Activated T-helper 9 cell treated with anti-CD3 and anti-CD28 coated beads, Interleukin-2, amount 50 U/mL, for 16 hours (primary cell): Measurements from ENCODE around the gene GM2A.
A peak's percentile ranks its signal among the peaks of the same experiment; 100 is the strongest.

Experiments used
- DNase-seq: peaks from one replicate; pipeline ENCODE4 v3.0.0-alpha.2; 2020; ENCODE audit warnings: low read depth

The GM2A gene

DNA sequence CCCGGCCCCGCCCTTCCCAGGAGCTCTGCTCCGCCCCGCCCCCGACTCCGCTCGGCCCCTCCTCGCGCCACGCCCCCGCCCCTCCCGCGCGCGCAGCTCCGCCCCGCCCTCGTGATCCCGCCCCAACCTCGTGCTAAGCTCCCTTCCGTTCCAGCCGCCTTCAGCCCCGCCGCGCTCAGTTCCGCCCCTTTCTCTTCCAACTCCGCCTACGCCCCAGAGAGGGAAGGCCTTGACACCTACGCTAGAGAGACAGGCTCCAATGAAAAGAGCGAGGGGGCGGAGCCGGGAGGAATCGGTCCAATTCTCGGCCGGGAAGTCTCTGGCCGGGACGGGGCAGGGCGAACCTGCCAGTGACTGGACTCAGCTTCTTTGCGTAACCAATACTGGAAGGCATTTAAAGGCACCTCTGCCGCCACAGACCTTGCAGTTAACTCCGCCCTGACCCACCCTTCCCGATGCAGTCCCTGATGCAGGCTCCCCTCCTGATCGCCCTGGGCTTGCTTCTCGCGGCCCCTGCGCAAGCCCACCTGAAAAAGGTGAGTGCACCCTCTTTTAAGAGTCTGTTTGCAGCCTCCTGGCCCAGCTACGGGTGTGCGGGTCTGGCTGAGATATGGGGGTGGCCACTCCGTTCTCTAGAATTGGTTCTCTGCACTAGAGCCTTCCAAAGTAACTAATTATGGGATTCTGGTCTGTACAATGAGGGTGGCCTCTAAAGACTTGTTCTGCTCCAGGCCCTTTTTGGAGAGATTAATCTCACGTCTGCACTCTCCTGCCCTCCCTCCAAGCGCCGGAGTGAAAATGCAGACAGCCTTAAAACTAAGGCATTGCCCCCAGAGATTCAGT, at the start of gene GM2A:
Gene GM2A, plus strand, starts transcription at position 424 of the 843 bp plus-strand sequence. Its CDS starts 32 bp downstream, at position 456.
- DNase-seq: peak; percentile 98

DNA sequence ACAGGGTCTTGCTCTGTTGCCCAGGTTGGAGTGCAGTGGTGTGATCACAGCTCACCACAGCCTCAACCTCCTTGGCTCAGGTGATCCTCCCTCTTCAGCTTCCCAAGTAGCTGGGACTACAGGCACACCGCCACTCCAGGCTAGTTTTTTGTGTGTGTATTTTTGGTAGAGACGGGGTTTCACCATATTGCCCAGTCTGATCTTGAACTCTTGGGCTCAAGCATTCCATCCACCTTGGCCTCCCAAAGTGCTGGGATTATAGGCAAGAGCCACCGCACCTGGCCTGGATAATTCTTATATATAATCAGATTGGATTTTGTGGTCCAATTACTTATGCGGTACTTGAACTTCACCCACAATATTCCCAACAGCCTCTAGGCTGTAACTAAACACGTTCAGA, 48.9 kb upstream of the GM2A start:
- no peak for DNase-seq

DNA sequence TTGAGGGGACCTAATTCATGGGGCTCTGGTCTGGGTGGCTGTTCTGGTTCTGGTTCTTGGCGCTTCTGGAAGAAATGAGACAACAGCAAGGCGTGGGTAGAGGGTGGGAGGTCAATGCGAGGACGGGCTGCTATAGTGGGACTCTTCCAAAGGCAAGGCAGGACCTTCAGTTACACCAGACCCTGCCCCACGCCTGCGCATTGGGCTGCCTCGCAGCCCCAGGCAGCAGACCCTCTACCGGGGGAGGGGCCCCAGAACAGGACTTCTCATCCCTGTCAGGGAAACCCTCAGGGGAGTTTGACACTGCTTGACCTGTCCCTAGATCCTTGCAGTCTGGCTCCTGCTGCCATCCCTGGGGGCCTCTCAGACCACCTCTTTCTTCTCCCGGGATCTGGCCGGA, 47.6 kb upstream of the GM2A start:
- DNase-seq: no peak

DNA sequence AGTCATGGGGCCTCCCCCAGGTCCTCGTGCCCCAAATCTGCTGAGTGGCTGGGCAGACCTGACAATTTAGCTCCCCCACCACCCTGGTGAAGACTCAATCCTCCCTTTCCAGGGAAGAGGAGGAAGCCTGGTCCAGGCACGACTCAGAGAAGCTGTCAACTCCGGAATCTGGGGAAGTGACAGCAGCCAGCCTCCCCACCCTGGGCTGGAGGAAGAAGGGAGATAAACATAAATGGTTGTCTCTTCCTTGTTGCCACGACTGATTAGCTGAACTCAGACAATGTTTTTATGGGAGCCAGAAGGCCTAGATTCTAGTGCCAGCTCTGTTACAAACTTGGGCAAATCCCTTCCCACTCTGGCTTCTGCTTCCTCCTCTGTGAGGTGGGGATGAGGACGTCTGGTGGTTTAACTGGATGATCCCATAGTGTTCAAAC, 44.5 kb upstream of the GM2A start:
- no peak for DNase-seq

DNA sequence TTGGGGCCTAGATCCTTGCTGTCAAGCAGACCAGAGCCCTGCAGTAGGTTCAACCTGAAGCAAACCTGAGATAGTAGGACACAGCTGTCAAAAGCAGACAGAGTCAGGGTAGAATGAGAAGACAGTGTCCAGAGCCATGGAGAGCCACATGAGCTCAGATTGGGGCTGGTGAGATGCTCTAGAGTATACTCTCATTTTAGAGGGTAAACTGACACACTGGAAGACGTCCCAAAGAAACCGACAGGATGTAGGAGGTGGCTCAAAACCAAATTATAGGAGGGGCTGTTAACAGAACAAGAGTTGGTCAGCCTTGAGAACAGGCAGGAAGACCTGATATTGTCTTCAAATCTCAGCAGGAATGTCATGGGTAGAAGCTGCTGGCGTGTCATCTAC, 40.6 kb upstream of the GM2A start:
- DNase-seq: no peak

DNA sequence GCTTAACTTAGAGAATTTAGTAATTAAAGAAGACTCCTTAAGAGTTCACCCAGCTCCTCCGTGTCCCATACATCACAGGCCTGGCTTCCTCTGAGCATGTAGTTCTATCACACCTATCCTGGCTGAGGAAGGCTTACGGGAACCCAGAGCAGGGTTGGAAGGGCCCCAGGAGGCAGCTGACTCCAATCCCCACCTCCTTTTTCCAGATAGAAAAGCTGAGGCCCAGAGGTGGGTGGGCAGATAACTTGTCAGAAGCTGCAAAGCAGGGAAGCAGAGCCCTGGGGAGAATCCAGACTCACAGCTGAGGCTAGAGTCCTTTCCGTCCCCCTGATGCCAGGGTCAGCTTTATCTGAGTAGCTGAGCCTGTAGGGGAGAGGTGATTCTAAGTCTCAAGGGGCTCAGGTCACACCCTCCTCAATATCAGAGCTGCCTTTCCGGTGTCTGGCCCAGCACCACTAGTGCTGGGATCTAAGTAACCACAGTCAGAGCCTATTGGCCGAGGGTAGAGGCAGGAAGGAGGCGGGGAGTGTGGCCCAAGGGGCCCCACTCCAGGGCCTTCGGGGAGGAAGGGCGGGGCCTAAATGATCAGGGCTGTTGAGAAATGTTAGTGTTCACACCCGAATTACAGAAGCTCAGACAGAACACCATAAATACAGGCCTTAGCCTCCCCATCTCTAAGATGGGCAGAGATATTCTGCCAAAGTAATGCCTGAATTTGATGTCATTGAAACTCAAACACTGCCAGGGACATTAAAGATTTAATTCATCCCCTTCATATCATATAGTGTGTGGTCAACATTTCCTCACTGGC, 39.0 kb upstream of the GM2A start:
- DNase-seq: peak; percentile 69

DNA sequence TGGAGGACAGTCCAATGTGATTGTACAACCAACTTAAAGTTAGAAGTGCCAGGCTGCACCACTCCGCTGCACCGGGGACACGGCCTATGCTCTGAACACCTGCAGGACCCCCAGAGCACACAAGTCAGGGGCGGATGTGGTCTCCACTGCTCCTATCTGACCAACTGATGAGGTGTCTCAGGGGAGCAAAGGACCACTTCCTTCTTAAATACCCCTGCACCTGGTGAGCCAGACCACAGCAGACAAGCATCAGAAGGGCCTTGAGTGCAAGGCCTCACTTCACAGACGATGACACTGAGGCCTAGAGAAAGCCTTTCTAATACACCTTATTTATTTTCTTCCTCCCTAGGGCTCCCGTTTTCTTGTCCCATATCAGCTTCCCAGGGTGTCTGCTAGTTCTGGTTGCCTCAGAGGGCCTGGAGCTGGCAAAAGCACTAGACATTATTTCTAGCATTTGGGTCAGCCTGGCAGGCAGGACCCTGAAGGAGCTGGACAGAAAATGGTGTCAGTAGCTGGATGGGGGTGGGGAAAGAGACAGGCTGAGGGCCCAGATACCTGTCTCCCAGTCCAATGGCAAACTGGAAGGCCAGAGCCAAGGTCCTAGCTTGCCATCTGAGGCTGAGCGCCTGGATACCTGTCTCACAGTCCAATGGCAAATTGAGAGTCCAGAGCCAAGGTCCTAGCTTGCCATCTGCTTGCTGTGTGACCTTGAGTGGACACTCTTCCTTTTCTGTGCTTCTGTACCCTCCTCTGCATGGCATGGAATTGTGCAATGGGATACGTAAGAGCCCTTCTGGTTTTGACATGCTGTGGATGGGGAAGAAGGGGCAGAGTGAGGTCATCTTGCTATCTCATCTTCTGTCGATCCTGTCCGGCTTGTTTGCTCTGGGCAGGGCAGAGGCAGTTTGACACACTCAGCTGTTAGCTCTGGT, 38.1 kb upstream of the GM2A start:
- DNase-seq: no peak

DNA sequence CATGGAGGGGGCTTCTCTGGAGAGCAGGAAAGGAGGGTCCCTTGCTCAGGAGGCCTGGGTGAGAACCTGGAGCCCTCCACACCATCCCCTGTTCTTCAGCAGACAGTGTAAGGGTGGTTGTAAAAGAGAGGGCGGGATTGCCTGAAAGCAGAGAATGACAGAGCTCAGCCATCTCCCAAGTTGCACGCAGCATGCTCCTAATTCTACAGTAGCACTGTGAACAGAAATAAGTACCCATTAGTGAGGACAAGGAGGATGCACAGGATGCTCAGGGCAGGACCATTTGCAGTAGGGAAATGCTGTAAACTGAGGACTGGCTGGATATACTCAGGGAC, 37.5 kb upstream of the GM2A start:
- DNase-seq: no peak

DNA sequence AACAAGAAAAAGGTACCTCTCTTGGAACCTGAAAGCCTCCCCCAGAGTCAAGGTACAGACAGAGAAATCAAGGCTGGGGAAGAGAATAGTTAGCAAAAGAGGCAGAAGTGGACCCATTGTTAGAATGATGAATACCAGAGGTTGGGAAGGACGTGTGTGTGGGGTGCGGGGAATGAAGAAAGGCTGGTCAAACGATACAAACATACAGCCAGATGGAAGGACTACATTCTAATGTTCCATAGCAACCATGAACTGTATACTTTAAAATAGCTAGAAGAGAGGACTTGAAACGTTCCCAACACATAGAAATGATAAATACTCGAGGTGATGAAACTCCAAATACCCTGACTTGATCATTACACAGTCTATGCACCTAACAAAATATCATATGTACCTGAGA, 36.2 kb upstream of the GM2A start:
- DNase-seq: no peak

DNA sequence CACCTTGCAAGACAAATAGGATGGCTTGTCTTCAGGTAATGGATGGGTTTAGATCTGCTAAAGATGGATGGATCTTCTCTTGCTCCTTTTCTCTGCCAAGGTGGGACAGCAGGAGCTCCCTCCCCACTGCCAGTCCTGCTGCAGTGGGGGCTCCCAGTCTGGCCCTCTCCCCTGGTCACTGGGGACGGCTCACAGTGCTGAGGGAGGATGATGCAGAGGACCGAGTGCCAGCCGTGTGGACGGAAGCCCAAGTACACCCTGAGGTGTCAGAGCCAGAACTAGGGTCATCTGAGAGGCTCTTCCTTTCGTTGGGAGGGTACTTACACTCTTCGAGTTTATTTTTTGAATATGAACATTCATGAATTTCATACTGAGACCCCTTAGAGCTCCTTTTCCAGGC, 34.8 kb upstream of the GM2A start:
- DNase-seq: no peak

DNA sequence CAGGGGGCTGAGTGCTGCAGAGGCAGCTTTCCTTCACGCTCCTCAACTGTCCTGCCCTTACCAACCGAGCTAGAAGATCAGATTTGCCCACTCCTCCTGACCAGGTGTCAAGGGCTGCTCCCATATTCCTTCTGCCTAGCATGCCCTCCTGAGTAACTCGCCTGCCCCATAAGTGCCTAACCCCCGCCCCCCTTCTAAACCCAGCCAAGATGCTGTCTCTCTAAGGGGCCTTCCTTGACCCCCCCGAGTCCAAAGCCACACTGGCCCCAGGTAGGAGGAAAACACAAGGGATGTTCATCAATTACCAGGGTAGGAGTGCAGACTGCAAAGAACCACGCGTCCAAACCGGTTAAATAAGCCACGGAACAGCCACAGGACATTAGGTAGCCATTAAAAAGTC, 33.8 kb upstream of the GM2A start:
- DNase-seq: no peak

DNA sequence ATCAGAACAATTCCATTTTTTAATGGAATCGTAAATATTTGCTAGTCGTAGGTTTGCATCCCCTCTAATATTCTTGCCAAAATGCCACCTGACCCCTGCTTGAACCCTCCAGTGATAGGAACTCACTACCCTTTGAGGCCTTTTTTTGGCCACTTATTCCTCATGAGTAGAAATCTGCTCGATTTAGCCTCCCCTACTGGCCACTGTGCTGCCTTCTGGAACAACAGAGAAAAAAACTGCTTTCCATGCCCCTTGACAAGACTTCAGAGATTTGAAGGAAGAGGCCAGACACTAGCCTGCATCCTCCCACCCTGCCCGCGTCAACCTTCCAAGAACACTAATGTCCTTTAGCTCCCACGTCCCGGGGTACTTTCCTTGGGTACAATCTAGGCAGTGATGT, 33.2 kb upstream of the GM2A start:
- no peak for DNase-seq

DNA sequence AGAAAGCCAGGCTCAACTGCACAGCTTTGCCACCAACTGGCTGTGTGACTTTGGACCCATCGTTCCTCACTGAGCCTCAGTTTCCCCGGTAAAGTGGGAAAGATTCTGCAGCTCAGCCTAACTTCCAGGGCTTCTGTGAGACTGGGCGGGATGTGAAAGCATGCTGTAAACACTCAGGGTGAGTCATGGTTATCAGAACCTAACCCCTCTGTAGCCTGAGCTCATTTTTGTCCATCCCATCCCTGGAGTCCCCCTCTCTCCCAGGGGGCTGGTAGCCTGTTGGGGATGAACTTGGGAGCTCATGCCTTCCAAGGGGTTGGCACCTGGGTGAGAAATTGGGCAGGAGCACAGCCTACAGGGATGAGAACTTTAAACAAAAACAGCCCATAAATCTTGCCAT, 31.4 kb upstream of the GM2A start:
- no peak for DNase-seq

DNA sequence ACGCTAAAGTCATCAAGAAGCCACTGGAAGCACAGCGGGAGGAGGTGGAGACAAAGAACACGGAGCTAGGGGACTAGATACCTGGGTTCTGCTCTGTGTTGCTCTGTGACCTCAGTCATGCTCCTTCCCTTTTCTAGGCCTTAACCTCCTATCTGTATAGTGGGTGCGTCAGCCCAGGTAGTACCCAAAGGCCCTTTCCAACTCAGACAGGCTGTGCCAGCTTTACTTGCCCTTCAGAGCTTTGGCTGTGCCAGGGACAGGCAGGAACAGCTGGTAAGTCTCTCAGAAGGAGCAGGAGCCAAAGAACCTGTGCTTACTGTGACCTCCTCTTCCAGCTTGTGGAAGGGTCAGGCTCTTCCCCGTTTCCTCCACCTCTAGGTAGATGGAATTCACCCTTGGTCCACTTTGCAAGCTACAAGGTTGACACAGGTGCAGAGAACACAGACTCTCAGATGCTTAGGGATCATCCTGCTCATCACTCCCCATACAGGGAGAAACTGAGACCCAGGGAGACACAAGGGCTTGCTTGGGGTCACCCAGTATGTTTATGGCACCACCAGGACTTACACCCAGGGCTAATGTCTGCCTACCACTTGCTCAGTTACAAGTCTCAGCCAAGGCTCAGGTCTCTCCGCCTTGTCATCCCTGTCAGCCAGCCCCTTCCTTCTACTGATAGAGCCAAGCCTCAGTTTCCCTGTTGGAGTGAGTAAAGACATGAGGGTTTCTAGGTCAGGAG, 30.8 kb upstream of the GM2A start:
- DNase-seq: no peak

DNA sequence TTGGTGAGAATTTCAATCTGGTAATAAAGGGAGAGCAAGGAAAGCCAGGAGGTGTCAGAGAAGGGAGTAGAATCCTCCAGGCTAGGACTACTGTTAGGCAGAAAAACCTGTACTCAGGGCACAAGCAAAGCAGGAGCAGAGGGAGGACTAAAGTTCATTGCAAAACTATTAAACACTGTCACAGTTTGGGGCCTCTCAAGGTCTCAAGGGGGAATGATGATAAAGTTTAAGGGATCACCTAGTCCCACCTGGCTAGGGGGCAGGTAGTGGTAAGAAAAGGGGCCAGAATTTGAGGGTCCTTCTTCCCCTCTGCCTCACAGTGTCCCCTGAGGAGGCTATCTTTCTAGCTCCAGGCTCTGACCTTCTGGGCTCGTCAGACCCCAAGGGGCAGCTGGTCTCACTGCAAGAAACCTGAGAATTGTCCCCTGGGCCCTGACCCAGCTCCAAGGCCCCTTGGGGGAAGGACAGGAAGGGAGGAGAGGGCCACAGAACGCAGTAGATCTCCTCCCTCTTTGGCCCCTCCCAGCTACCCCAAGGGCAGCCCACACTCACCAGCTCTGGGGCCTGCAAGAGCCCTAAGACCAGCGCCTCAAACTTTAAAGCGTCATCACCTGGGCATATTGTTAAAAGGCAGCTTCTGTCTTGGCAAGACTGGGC, 30.1 kb upstream of the GM2A start:
- DNase-seq: peak; percentile 34

DNA sequence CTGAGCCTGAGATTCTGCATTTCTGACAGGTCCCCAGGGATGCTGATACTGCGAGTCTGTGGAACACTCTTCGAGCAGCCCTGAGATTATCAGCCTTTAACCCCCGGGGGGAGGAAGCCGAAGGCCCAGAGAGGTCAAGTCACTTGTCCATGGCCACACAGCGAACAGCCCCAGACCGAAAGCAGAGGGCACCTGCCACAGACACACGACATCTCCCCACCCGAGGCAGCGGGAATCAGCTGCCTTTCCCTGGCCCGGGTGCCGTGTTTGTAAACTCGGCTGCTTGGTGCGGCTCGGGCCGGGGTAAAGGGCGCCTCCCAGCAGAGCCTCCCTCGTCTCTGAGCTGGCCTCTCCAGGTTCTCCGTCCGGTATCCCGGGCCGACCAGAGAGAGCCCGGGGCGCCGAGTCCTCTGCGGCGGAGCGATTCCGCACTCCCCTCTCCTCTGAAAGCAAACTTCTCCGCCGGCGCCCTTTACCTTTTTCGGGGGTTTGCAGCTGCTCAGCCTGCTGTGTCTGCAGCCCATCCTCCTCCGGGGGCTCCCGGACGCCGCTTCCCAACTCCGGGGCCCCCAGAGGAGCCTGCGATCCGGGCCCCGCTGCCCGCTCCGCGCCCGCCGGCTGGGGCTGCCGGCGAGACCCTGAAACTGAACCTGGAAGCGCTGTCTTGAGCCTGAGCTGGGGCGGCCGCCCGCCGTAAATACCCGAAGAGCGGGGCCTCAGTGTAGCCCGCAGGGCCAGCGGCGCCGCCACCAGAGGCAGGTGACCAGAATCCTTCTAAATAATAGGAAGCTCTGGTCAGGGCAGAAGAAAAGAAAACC, 29.3 kb upstream of the GM2A start, which contains the start of gene CCDC69:
Gene CCDC69, minus strand, starts transcription at position 646 of the 818 bp plus-strand sequence. Its CDS starts 122 bp downstream, at position 524.
- peak; percentile 42 for DNase-seq

DNA sequence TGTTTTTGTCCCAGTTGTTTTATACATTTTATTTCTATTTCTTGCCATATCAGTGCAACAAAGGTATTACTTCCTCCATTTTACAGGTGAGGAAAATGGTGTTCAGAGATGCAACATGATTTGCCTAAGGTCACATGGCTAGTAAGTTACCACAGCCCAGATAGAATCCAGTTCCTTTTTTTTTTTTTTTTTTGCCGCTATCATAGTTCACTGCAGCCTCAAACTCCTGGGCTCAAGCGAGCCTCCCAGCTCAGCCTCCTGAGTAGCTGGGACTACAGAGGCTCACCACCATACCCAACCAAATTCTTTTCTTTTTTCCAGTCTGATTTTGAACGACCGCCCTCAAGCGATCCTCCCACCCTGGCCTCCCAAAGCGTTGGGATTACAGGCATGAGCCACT, 28.6 kb upstream of the GM2A start:
- DNase-seq: no peak

DNA sequence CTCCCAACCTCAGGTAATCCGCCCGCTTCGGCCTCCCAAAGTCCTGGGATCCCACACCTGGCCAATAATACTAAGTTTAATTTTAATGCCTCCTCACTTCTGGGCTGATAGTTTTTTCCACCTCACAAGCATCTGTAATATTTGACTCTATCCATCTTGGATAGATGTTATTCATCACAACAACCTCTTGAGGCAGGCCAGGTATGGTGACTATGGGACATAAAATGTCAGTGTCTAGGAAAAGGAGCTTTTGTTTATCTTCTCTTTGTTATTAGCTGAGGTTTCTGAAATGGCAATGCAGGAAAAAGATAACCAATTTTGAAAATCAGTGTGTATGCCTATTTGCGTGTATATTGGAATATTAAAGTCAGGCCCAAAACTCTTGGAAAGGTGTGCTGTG, 27.9 kb upstream of the GM2A start:
- DNase-seq: no peak

DNA sequence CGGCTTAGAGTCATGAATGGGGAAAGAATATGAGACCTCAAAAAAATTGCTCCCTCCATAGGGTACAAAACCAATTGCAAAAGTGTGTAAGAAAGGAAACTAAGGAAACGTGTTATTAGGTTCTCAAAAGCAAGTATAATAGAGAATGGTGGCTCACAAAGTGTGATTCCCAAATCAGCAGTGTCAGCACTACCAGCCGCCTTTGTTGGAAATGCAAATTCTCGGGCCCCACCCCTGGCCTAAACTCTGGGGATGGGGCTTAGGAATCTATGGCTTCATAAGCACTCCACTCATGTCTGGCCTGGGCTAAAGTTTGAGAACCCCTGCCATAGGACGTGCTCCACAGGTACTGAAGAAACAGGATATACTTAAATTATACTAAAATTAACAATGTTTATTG, 27.5 kb upstream of the GM2A start:
- no peak for DNase-seq

DNA sequence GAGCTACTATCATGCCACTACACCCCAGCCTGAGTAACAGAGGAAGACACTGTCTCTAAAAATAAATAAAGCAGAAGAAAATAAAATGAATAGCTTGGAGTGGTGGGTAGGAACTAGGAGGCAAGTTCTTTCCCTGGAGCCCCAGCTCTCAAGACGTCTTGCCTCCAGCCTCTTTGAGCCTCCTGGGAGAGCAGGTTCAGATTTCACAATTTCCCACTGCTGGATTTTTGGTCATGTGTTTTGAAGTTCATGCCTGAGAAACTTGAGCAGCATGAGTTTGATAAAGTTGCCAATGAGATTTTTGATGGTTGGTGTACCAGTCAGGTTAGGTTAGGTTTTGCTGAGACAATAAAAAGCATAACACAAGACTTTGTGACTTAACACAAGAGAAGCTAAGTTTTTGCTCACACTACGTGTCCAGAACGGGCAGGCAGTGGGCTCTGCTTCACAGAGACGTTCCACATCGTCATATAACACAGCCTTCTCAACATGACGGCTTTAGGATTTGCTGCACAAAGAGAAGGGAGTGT, 25.0 kb upstream of the GM2A start:
- no peak for DNase-seq
